CD4-positive, alpha-beta memory T cell (primary cell): Measurements from ENCODE around the gene FPGS. TPM values are rescaled to one million over a fixed set of nuclear protein-coding genes. Genes with fewer than 3 reads are reported as not detected.
"Not testable (repeated sequence)": the region's sequence is repeated elsewhere in the genome, so short reads cannot be mapped to it uniquely, and the experiment has no call there.

Experiments used
- CTCF ChIA-PET: fragments of 350-600 bp; sonication (Branson Sonifier 250); formaldehyde crosslinking; loops from one replicate; lab custom pipeline; 2021; ENCODE audit warnings: inconsistent platforms; ENCODE audit not compliant: partially characterized antibody; lab: Charles Lee
- POLR2A ChIA-PET: fragments of 350-600 bp; sonication (Branson Sonifier 250); formaldehyde crosslinking; loops from one replicate; lab custom pipeline; 2021; ENCODE audit not compliant: partially characterized antibody; lab: Charles Lee
- DNase-seq, 5 donors: peaks; one replicate each; pipeline versions ENCODE4 v3.0.0 to v3.0.0-alpha.2; 2020 to 2022; ENCODE audit warnings: mixed read lengths in 1 of 5
- H3K27ac ChIP-seq: one replicate; pipeline ENCODE4 v1.7.0; 2013; ENCODE audit warnings: low read depth, low read length
- H3K27me3 ChIP-seq: 2 replicates; pipeline ENCODE4 v1.7.0; 2013; ENCODE audit warnings: mild to moderate bottlenecking, low read length, moderate library complexity; ENCODE audit not compliant: insufficient read depth
- H3K36me3 ChIP-seq: 2 replicates; pipeline ENCODE4 v1.7.0; 2013; ENCODE audit warnings: mild to moderate bottlenecking, low read length, moderate library complexity; ENCODE audit not compliant: insufficient read depth
- H3K4me1 ChIP-seq: 2 replicates; pipeline ENCODE4 v1.7.0; 2013; ENCODE audit warnings: mild to moderate bottlenecking, low read length, moderate library complexity; ENCODE audit not compliant: insufficient read depth
- H3K4me3 ChIP-seq, 2 donors: one replicate each; pipeline ENCODE4 v1.7.0; 2013; ENCODE audit warnings: low read length in 2 of 2, mild to moderate bottlenecking in 1 of 2
- H3K9me3 ChIP-seq, 2 donors: one replicate each; pipeline ENCODE4 v1.7.0; 2013; ENCODE audit warnings: low read length in 2 of 2, control low read depth in 1 of 2; ENCODE audit not compliant: control insufficient read depth in 1 of 2
- H3K27ac Mint-ChIP-seq, 7 donors: one replicate each; pipeline ENCODE4 v1.8.0; 2020 to 2021; ENCODE audit warnings: mixed read lengths in 7 of 7, mild to moderate bottlenecking in 6 of 7, inconsistent platforms in 3 of 7, moderate library complexity in 3 of 7
- H3K27me3 Mint-ChIP-seq, 2 donors: one replicate each; pipeline ENCODE4 v1.8.0; 2020 to 2021; ENCODE audit warnings: mixed read lengths in 2 of 2
- H3K36me3 Mint-ChIP-seq, 2 donors: one replicate each; pipeline ENCODE4 v1.8.0; 2020 to 2021; ENCODE audit warnings: mixed read lengths in 2 of 2, inconsistent platforms in 1 of 2, mild to moderate bottlenecking in 1 of 2
- H3K4me1 Mint-ChIP-seq, 4 donors: one replicate each; pipeline ENCODE4 v1.8.0; 2020 to 2021; ENCODE audit warnings: mixed read lengths in 4 of 4, mild to moderate bottlenecking in 1 of 4
- H3K4me3 Mint-ChIP-seq, 8 donors: one replicate each; pipeline ENCODE4 v1.8.0; 2020 to 2021; ENCODE audit warnings: mixed read lengths in 8 of 8, mild to moderate bottlenecking in 7 of 8, moderate library complexity in 6 of 8, inconsistent platforms in 3 of 8
- H3K9me3 Mint-ChIP-seq, 8 donors: one replicate each; pipeline ENCODE4 v1.8.0; 2020 to 2021; ENCODE audit warnings: mixed read lengths in 8 of 8, mild to moderate bottlenecking in 5 of 8, inconsistent platforms in 3 of 8, moderate library complexity in 1 of 8
- intact Hi-C: fragments of 100-400 bp; cut with micrococcal nuclease; formaldehyde crosslinking; loops from one replicate; pipeline ENCODE4 v1.15.1; 2023
- polyA plus RNA-seq, 2 donors: library from polyadenylated mRNA; unstranded; fragments of 300-500 nt; fragmentation: Illumina TruSeq; gene quantifications; one replicate each; pipeline ENCODE4 v1.2.3, GENCODE V29; 2021
- total RNA-seq, 2 experiments: library from RNA; stranded (reverse); gene quantifications; one replicate each; pipeline ENCODE4 v1.2.3, GENCODE V29; 2021

FPGS gene
- total and polyA plus RNA-seq, 4 experiments from 2014 or later = 49.4 to 101 (median 77.5) TPM

- peak overlapping the region; percentile 49 to 63 for H3K4me3 ChIP-seq
- peak overlapping the region; percentile 91 for H3K27ac ChIP-seq
- no peaks in the 10 kb centered on the region for H3K27me3 Mint-ChIP-seq
- H3K36me3 ChIP-seq = peaks cover 1% of the 10 kb centered on the region
- peak overlapping the region; percentile 83 to 100 (median 100) for H3K4me3 Mint-ChIP-seq
- intact Hi-C loops = no loop called here
- no peaks in the 10 kb centered on the region for H3K27me3 ChIP-seq
- H3K36me3 Mint-ChIP-seq = peaks cover 0 to 23% of the 10 kb centered on the region in 2 donors
- H3K27ac Mint-ChIP-seq = peak overlapping the region; percentile 96 to 98 (median 97)
- peak in 1 of 5 donors; percentile 86 for DNase-seq
- peaks cover 80% of the 10 kb centered on the region for H3K4me1 ChIP-seq
- no peaks in the 10 kb centered on the region for H3K9me3 ChIP-seq
- peaks cover 29 to 84% (median 61%) of the 10 kb centered on the region in 4 donors for H3K4me1 Mint-ChIP-seq
- H3K9me3 Mint-ChIP-seq = no peaks in the 10 kb centered on the region
- ChIA-PET CTCF (interaction anchor here (1.1 to 2.9 kb wide), 3 partner anchors 9 to 91 kb away, joined by 11 to 12 read pairs (median 12); partner anchors contain the start of gene TOR2A), POLR2A (interaction anchor here (0.6 to 12.3 kb wide), 19 partner anchors 9 to 349 kb away, joined by 3 to 377 read pairs (median 4); partner anchors contain the start of genes ENG, LRSAM1, RPL12 and ST6GALNAC4)
Measured at GRCh38 chr9:127779136-127779981, 23.3 kb upstream of the FPGS start.

- H3K4me3 ChIP-seq = no peak overlapping the region
- intact Hi-C loops = loop anchor here (10.0 kb wide), 1 partner anchor 254 kb away; no protein-coding TSS in a partner anchor
- Mint-ChIP-seq H3K36me3 (peaks cover 0 to 21% of the 10 kb centered on the region in 2 donors), H3K27me3 (no peaks in the 10 kb centered on the region), H3K9me3 (no peaks in the 10 kb centered on the region), H3K4me1 (peaks cover 32 to 83% (median 63%) of the 10 kb centered on the region in 4 donors), H3K27ac (peak overlapping the region; percentile 83 to 98 (median 93)), H3K4me3 (peak overlapping the region in 6 of 8 donors; percentile 13 to 100 (median 70))
- peak overlapping the region; percentile 91 for H3K27ac ChIP-seq
- CTCF ChIA-PET = interaction anchor here (0.7 to 2.9 kb wide), 3 partner anchors 45 to 112 kb away, joined by 3 to 12 read pairs (median 3); partner anchors contain the start of gene TOR2A
- no peaks in the 10 kb centered on the region for H3K9me3 ChIP-seq
- DNase-seq = no peak
- POLR2A ChIA-PET = interaction anchor here (1.3 to 12.3 kb wide), 3 partner anchors 11 to 22 kb away, joined by 3 to 377 read pairs (median 7); no protein-coding TSS in a partner anchor
- H3K4me1 ChIP-seq = peaks cover 77% of the 10 kb centered on the region
- no peaks in the 10 kb centered on the region for H3K27me3 ChIP-seq
- H3K36me3 ChIP-seq = no peaks in the 10 kb centered on the region
Measured at GRCh38 chr9:127780126-127780885, 22.4 kb upstream of the FPGS start.

GRCh38 chr9:127780909-127781308, 21.8 kb upstream of the FPGS start:
- not testable (repeated sequence) for H3K4me3 ChIP-seq, H3K27me3 ChIP-seq, H3K9me3 Mint-ChIP-seq, H3K27me3 Mint-ChIP-seq, DNase-seq, H3K9me3 ChIP-seq, H3K36me3 ChIP-seq
- peaks cover 0 to 21% of the 10 kb centered on the region in 2 donors for H3K36me3 Mint-ChIP-seq
- intact Hi-C loops = loop anchor here (10.0 kb wide), 1 partner anchor 254 kb away; no protein-coding TSS in a partner anchor
- peaks cover 71% of the 10 kb centered on the region for H3K4me1 ChIP-seq
- ChIA-PET POLR2A (interaction anchor here (12.3 kb wide), 1 partner anchor 11 kb away, joined by 377 read pairs; no protein-coding TSS in a partner anchor), CTCF (interaction anchor here (0.7 kb wide), 1 partner anchor 112 kb away, joined by 3 read pairs; no protein-coding TSS in a partner anchor)
- H3K27ac Mint-ChIP-seq = peak overlapping the region in 5 of 7 donors; percentile 59 to 97 (median 79)
- H3K4me1 Mint-ChIP-seq = peaks cover 32 to 83% (median 62%) of the 10 kb centered on the region in 4 donors
- peak overlapping the region; percentile 91 for H3K27ac ChIP-seq
- H3K4me3 Mint-ChIP-seq = peak overlapping the region in 1 of 8 donors; percentile 43

GRCh38 chr9:127781806-127782205, 20.9 kb upstream of the FPGS start:
- CTCF ChIA-PET = interaction anchor here (0.9 to 6.7 kb wide), 5 partner anchors 9 to 78 kb away, joined by 3 to 128 read pairs (median 4); partner anchors contain the start of gene TOR2A
- no peaks in the 10 kb centered on the region for H3K9me3 Mint-ChIP-seq
- H3K27ac ChIP-seq = peak overlapping the region; percentile 18

GRCh38 chr9:127783111-127784008, 19.3 kb upstream of the FPGS start:
- H3K27me3 Mint-ChIP-seq = no peaks in the 10 kb centered on the region

More at GRCh38 chr9:127781806-127782205, 20.9 kb upstream of the FPGS start:
- Mint-ChIP-seq H3K4me3 (peak overlapping the region in 6 of 8 donors; percentile 17 to 59 (median 46)), H3K4me1 (peaks cover 32 to 80% (median 57%) of the 10 kb centered on the region in 4 donors), H3K27me3 (no peaks in the 10 kb centered on the region), H3K36me3 (peaks cover 3 to 17% of the 10 kb centered on the region in 2 donors), H3K27ac (peak overlapping the region; percentile 86 to 98 (median 87))
- intact Hi-C loops = loop anchor here (10.0 kb wide), 1 partner anchor 253 kb away; no protein-coding TSS in a partner anchor
- POLR2A ChIA-PET = interaction anchor here (1.2 to 12.3 kb wide), 5 partner anchors 12 to 135 kb away, joined by 4 to 377 read pairs (median 22); partner anchors contain the start of genes ST6GALNAC4 and TOR2A
- Histone ChIP-seq H3K27me3 (no peaks in the 10 kb centered on the region), H3K36me3 (no peaks in the 10 kb centered on the region), H3K4me3 (no peak overlapping the region), H3K4me1 (peaks cover 68% of the 10 kb centered on the region), H3K9me3 (no peaks in the 10 kb centered on the region)
- DNase-seq = no peak

More at GRCh38 chr9:127783111-127784008, 19.3 kb upstream of the FPGS start:
- Mint-ChIP-seq H3K4me1 (peaks cover 36 to 76% (median 57%) of the 10 kb centered on the region in 4 donors), H3K4me3 (peak overlapping the region; percentile 72 to 91 (median 82)), H3K27ac (peak overlapping the region; percentile 93 to 99 (median 97)), H3K9me3 (no peaks in the 10 kb centered on the region), H3K36me3 (peaks cover 13 to 23% of the 10 kb centered on the region in 2 donors)
- peak; percentile 75 to 86 (median 80) for DNase-seq
- no peaks in the 10 kb centered on the region for H3K9me3 ChIP-seq
- peak overlapping the region; percentile 23 to 44 for H3K4me3 ChIP-seq
- POLR2A ChIA-PET = interaction anchor here (0.8 to 12.3 kb wide), 14 partner anchors 14 to 284 kb away, joined by 3 to 377 read pairs (median 12); partner anchors contain the start of genes FPGS, NAIF1, PTRH1 and SLC25A25
- intact Hi-C loops = loop anchor here (2.0 to 10.0 kb wide), 2 partner anchors 251 to 333 kb away; partner anchors contain the start of genes LRSAM1 and RPL12
- no peaks in the 10 kb centered on the region for H3K27me3 ChIP-seq
- H3K27ac ChIP-seq = peak overlapping the region; percentile 73
- peaks cover 79% of the 10 kb centered on the region for H3K4me1 ChIP-seq
- peaks cover 14% of the 10 kb centered on the region for H3K36me3 ChIP-seq
- CTCF ChIA-PET = interaction anchor here (1.1 to 6.7 kb wide), 8 partner anchors 10 to 138 kb away, joined by 3 to 128 read pairs (median 8); partner anchors contain the start of gene TOR2A
